GM19463 (cell line): ENCODE measurements around the gene CACNA1B.

Experiments used
- ATAC-seq: cut with Tn5 transposase; IDR thresholded peaks from one replicate; pipeline ENCODE4 v1.9.1; 2021; ENCODE audit warnings: mild to moderate bottlenecking, moderate library complexity; ENCODE audit not compliant: unreplicated experiment

CACNA1B gene

DNA sequence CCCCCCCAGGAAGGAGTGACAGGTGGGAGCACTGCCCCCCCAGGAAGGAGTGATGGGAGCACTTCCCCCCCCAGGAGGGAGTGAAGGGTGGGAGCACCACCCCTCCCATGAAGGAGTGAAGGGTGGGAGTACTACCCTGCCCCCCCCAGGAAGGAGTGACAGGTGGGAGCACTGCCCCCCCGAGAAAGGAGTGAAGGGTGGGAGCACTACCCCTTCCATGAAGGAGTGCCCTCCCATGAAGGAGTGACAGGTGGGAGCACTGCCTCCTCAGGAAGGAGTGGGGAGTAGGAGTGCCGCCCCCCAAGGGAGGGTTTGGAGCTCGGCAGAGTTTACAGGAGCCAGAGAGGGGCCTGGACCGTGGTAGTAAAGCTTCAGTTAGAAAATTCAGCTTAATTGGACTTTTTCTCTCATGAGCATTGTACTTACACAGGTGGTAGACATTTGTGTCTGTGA, 100.7 kb downstream of the CACNA1B start:
- ATAC-seq = no peak

DNA sequence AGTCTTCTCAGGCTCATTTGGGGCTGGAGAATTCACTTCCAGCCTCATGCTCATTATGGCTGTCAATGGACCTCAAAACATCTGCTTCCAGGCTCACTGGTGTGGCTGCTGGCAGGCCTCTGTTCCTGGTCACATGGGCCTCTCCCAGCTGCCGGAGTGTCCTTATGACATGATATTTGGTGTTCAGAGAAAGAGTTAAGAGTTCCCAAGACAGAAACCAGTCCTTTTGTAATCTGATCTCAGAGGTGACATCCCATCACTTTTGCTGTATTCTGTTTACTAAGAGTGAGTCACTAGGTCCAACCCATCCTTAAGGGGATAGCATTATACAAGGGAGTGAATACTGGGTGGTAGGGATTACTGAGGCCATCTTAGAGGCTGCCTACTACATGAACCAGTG, 104.6 kb downstream of the CACNA1B start:
- no peak for ATAC-seq

DNA sequence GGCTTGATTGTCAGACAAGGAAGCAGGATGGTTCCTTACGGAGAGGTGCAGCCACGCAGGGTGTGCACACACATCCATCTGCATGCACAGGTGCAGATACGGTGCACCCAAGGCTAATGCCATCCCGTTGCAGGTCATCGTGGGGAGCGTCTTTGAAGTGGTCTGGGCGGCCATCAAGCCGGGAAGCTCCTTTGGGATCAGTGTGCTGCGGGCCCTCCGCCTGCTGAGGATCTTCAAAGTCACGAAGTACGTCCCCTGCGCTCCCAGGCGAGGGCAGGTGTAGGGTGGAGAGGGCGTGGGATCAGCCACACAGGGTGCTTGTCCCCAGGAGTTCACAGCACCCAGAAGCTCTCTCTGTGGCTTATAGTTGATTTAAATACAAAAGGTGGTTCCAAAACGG, 106.4 kb downstream of the CACNA1B start:
- no peak for ATAC-seq

DNA sequence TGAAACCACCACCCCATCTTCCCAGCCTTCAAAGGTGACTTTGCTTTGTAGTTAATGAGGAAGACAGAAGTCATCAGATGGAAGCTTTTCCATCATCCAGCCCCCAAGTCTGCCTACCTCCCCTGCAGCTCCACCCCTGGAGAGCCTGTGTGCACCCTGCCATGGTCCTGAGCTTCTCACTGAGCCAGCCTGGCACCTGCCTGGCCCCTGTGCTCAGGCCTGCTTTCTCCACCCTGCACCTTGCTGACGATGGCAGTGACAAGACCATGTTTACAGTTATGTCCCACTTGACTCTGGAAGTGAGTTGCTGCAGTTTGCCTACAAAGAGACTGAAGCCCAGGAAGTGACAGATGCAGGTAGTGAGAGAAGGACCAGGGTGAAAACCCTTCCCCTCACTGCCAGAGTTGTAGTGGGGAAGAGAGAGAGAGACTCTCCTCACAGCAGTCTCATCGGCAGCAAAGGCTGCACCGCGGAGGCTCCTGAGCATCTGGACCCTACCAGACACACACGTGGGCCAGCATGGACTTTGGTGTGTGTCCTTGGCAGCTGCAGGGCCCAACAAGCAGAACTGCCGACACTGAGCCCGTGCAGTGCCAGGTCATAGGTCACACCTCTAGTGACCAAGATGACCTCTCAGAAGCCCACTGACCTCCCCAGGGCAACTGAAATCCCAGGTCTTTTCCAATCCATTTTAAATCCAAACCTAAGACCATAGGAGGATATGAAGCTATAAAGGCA, 107.1 kb downstream of the CACNA1B start:
- no peak for ATAC-seq

DNA sequence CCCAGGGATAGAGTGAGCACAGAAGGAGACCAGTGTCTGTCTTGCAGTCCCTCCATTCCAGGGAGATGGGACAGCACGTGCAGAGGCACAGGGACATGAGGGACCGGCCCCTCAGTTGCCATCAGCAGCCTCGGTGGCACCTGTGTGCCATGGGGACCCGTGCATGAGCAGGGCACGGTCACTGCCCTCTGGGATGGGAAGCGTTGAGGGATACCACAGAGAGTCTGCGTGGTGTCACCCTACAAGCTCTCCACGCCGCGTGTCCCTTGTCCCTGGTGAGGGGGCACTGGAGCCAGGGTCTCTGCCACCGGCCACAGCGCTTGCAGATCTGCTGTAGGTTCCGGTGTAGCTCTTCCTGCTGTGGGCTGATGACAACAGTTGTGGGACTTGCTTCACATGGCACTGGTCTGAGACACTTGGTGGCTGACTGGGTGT, 108.1 kb downstream of the CACNA1B start:
- no peak for ATAC-seq

DNA sequence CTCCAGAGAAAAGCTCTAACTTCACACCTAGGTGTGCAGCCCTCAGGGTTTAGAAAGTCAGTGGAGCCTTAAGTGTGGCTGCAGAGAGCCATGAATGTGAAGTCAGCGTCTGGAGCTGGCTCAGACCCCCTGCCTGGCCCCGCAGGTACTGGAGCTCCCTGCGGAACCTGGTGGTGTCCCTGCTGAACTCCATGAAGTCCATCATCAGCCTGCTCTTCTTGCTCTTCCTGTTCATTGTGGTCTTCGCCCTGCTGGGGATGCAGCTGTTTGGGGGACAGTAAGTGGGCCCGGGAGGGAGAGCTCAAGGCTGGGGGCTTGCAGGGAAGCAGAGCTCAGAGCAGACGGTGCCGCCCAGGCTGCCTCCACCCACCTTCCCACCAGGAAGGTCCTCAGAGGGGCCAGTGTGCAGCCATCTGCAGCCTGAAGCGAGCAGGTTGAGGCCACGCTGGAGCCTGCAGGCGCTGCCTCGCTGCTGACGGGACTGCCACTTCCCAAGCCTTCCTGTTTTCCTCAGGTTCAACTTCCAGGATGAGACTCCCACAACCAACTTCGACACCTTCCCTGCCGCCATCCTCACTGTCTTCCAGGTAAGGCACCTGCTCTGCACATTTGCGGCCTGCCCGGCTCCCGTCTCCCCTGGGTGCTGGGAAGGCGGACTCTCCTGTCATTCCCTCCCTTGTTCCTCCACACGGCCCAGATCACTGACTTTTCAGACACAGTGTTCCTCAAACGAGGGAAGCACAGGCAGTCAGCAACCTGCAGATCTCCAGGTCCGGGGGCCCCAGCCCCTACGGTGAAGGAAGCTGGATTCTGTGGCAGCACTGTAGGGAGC, 108.9 kb downstream of the CACNA1B start:
- no peak for ATAC-seq

DNA sequence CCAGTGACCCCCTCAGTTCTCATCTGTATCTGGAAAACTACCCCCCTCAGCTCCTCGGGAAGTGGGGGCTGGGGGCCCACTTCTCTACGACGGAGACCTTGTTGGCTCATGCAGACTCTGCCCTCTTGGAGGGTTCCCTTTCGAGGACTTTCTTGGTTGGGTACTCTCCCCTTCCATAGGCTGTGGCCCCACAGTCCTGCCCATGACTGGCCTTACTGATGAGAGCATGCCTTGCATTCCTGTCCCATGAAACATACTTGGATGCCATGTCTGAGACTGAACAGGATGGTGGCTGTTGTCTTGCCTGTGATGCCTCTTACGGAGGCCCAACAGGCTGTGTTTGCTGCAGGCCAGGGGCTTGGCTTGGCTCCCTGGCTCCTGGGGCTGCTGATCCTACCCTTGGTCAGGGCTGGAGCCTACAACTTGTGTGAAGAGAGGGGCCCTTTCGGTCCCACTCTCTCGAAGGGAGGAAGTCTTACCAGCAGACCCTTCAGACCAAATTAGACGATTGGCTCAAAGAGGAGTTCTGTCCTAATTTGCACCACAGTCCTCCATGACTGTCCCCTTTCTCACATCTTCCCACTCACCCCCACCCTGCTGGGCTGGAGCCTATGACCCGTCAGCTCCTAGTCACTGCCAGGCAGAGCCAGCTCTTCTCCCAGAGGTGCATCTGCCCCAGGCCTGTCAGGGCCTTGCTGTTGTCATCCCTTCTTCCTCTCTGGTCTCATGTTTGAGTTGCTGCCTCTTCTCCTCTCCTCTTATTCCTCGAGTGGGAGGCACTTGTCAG, 109.9 kb downstream of the CACNA1B start:
- no peak for ATAC-seq

DNA sequence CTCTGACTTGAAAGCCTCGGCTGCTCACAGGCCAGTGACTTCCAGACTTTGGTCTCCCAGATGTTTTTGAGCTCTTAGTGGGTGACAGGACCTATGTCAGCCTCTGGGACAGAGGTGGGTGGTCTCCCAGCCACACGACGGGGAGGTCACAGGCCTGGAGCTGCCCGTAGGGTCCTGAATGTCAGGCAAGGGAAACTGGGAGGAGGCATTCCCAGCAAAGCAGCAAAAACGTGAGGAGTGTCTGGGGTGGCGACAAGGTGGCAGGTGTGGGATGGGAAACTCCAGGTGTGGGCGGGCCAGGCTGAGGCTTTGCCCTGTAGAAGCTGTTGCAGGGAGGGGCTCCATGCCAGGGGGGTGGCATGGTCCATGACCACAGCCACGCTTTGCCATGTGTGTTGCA, 110.5 kb downstream of the CACNA1B start:
- no peak for ATAC-seq

DNA sequence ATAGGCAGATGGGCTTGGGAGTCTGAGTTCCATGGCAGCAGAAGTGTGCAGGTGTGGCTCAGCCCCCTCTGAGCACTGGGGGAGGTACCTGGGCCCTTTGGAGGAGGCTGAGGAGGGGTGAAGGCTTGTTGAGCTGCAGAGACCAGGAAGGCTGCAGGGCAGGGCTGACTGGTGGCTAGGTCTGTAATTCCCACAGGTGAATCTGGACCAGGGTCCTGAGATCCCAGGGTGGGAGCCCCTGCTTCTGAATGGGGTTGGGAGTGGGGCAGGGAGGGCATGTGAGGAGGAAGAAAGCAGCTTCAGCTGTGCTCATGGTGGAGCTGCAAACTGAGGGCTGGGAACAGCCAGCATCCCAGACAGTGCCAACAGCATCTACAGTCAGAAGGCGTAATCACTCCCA, 111.1 kb downstream of the CACNA1B start:
- no peak for ATAC-seq

DNA sequence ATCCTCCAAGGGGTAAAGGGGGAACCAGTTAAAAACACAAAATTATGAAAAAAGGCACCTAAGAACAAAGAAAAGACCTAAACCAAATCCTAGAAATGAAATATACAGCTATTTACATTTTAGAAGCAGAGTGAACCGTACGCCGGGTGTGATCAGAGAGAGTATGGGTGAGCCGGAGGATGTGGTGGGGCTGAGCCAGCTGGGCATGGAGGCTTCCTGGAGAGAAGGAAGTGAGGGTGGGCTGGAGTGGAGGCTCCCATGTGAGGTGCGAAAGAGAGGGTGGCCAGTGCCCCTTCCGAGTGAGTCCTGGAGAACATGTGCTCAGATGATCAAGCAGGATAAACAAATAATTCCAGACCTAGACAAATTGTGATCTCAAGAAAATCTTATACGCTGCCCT, 111.6 kb downstream of the CACNA1B start:
- no peak for ATAC-seq

DNA sequence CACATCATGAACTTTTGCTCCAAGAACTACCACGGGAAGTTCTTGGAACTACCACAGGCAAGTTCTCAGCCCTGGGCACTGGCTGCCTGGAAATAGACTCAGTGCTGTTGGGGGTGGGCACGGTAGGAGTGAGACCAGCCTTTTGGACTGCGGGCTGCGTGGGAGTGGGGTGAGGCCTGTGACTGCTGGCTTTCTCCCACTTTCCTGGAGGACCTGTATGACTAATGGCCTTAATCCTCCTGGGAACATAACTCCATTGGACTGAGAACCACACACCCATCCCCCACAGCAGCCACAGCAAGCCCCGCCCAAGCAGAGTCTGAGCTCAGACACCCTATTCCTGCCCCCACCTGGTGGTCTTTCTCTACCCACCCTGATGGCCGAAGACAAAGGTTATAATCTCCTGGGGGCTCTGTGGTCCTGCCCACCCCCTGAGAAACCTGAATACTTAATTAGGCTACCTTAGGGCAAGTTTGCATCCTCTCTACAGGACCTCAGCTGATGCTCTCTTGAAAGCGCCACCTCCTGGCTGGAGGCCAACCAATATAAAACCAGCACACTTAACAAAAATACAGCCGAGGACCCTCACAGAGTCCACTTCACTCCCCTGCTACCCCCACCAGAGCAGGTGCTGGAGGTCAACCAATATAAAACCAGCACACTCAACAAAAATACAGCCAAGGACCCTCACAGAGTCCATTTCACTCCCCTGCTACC, 112.6 kb downstream of the CACNA1B start:
- no peak for ATAC-seq

DNA sequence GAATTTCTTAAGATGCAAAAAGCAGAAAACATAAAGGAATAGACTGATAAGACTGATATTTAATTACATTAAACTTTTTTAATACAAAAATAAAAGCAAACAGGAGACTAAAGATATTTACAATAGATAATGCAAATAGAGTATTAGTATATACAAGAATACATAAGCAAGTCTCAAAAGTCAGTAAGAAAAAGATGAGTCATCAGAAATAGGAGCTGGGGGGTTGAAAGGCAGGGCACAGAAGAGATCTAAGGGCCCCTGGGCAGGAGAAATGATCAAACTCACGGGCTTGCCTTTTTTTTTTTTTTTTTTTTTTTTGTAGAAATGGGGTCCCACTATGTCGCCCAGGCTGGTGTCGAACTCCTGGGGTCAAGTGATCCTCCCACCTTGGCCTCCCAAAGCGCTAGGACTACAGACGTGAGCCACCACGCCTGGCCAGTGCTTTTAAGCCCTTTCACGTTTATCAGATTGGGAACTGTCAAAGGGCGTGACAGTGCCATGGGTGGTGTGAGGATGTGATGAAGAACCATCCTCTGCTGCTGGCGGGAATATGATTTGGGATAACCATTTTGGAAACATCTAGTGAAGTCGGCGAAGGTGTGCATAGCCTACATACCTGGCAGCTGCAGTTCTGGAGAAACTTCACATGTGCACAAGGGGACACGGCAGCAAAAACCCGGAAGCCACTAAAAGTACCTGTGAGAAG, 126.1 kb downstream of the CACNA1B start:
- ATAC-seq = no peak

DNA sequence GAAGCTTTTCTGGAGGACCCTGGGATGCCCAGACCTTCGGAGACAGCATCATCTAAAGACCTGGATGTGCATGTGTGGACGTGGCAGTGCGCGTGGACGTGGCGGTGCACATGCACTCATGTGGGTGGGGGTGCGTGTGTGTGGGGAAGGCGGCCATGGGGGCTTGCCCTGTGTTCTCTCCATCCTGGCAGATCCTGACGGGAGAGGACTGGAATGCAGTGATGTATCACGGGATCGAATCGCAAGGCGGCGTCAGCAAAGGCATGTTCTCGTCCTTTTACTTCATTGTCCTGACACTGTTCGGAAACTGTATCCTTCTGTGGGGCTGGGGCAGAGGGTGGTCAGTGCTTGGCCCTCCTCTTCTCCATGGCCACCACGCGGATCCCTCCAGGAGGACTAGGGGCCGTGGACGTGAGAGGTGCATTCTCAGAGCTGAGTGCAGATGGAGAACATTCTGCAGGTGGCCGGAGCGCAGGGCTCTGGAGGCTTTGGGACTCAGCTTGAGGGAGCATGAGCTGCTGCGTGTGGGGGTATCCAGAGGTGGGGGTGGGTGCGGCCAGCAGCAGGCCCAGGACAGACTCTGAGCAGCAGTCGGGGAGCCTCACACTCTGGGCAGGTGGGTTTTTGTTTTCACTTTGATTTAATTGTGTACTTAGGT, 129.1 kb downstream of the CACNA1B start:
- no peak for ATAC-seq

DNA sequence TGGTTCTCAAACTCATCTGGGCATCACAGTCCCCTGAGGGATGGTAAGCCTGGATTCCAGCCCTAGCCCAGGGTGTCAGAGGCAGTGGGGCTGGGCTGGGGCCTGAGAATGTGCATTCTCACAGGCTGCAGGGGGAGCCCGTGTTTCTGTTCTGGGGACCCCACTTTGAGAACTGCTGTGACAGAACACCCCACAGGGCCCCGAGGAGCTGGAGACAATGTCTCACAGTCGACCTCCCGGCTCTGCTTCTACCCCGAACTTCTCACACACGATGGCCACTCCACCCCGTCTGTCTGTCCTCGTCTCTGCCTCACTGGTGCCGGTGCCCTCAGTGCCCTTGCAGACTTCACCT, 130.0 kb downstream of the CACNA1B start:
- ATAC-seq = no peak

DNA sequence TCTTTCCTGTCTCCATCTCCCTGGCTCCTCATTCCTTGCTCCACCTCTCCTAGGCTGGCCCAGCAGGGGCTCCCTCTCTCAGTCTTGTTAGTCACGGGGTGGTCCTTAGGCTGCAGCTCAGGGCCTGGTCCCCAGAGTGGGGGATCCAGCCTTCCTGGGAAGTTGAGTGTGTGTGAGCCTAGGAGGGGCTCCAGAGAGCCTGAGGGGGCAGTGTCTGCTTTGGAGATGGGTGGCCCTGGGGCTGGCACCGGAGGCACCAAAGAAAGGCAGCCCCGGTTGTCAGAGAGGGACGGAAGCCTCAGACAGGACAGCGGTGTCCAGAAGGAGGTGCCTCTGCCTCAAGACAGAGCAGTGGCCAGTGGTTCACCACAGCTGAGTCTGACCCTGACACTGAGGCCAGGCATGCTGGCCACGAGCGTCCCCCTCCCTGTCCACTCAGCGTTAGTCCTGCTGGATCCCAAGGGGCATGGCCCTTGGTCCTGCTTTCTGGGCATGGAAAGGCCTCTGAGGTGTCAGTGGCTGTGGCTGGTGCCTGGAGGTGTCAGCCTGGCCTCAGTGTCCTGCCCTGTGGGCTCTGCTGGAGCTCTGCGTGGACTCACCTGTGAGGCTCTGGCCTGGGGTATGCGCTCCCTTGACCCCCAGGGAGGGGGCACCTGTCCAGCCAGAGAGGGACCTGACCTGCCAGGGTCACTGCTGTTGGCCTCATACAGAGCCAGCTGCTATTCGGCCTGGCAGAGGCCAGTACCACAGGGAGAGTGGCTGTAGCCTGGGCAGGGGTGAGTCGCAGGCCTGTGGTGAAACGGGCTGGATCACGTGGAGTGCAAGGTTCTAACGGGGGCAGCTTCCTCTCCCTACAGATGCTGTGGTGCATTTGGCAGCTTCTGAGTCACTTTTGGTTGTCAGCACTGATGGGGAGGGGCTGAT, 130.6 kb downstream of the CACNA1B start:
- ATAC-seq = no peak

DNA sequence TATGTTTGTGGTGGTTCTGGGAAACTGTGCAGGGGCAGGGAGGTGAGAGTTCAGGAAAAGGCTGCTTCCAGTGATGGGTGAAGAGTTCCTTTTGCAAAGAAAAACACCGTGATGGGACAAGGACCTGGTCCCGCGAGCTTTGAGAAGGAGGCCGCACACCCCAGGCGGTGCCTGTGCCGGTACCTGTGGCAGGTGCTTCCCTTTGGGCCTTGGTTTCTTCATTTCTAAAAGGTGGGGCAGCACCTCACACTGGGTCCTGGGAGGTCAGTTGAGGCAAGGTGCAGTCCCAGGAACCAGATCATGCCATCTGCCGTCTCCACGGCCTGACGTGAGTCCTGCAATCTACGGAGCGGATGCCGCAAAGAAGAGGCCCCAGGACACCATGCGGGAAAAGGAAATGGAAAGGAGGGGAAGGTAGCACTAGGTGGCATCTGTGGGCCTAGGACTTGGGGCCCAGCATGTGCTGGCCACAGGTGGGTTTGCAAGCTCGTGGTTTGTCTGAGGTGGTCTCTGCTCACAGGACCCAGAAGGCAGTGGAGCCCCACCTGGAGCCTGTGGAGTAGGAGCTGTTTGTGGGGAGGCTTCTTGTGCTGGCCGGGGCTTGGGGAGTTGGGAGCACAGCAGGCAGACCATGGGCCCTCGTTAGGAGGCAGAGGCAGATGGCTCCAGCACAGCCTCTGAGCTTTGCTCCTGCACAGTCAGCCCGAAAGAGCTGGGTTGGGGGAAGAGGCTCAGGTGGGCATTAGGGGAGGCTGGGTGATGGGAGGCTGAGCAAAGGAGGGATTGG, 131.6 kb downstream of the CACNA1B start:
- ATAC-seq = no peak

DNA sequence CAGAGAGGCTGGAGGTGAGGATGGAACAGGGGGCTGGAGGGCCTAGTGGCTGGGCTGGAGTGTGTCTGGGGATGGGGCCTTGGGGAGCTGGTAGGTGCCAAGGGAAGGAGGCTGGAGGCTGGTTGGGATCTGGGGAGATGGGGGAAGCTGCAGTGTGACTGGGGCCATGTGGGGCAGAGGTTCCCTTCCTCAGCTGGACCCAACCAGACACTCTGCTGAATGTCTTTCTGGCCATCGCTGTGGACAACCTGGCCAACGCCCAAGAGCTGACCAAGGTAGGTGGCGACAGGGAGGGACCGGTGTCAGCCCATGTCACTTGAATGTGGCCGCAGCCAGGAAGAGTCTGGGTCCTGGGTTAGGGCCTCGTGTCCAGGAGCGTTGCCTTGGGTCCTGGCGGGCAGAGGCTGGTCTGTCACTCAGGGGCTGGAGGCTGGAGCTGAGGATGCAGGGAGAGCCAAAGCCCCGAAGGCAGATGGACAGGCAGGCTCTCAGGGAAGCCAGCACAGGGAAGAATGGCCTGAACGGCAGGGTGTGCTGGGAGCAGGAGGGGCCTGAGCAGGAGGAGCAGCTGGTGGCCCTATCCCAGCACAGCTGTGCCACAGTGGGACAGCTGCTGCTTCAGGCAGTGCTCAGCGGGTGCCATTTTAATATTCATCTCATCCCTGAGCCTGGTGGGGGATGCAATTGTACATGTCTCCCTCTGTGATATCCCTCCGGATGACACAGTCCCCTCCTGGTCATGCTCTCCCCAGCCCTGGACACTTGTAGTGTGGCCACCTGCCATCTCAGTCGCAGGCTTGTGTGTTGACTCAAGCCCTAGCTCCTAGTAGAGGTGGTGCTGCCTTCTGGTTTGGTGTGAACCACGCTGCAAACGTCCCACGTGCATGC, 132.5 kb downstream of the CACNA1B start:
- ATAC-seq = no peak
